Endothelial cell of umbilical vein (primary cell): ENCODE results near the gene PPA2.

Experiments used
- CTCF ChIP-seq, 2 donors: IDR thresholded peaks; 1 replicate in 1 of 2; 2 replicates in 1 of 2; pipeline ENCODE4 v1.5.1; 2011; ENCODE audit warnings: low read length in 2 of 2, mild to moderate bottlenecking in 2 of 2, moderate library complexity in 2 of 2, control low read depth in 1 of 2, inconsistent platforms in 1 of 2, low read depth in 1 of 2; ENCODE audit not compliant: insufficient read depth in 1 of 2; ENCODE audit errors: extremely low read depth in 1 of 2
- EZH2 ChIP-seq: IDR thresholded peaks from 2 replicates; pipeline ENCODE4 v1.6.1; 2012; ENCODE audit warnings: borderline replicate concordance, low read depth, mild to moderate bottlenecking, moderate library complexity, low read length, inconsistent platforms; ENCODE audit not compliant: severe bottlenecking
- GATA2 ChIP-seq: IDR thresholded peaks from 2 replicates; pipeline ENCODE4 v1.7.0; 2011; ENCODE audit warnings: low read depth, mild to moderate bottlenecking, moderate library complexity, mixed read lengths, low read length; ENCODE audit not compliant: insufficient read length, insufficient read depth
- MAX ChIP-seq: IDR thresholded peaks from 2 replicates; pipeline ENCODE4 v1.6.1; 2011; ENCODE audit not compliant: insufficient read depth, insufficient read length
- MYC ChIP-seq: IDR thresholded peaks from one replicate; pipeline ENCODE4 v1.6.1; 2011; ENCODE audit warnings: mild to moderate bottlenecking, low read depth, low read length
- POLR2A ChIP-seq: IDR thresholded peaks from 2 replicates; pipeline ENCODE4 v1.6.1; 2012; ENCODE audit warnings: low read depth, mild to moderate bottlenecking, control low read depth, low read length

- TF ChIP-seq MYC (no peak), CTCF (IDR thresholded peaks at IDR 0.05; ENCODE audit: extremely low read depth in 1 of 2, insufficient read depth in 1 of 2, low read depth in 1 of 2, low read length in 2 of 2) (no peak), POLR2A (no peak), MAX (no peak), EZH2 (no peak), GATA2 (no peak)
Measured at GRCh38 chr4:105356194-105356593, 117.7 kb downstream of the PPA2 start.
